IMR-90 (cell line): ENCODE results near the gene CACNB3. TPM values are rescaled to one million over a fixed set of nuclear protein-coding genes. Genes with fewer than 3 reads are reported as not detected.

ENCODE experiments used
- ATAC-seq: fragments of 200-7000 bp; cut with Tn5 transposase; 2 replicates; pipeline ENCODE4 v1.9.1; 2020; ENCODE audit warnings: low read depth, mild to moderate bottlenecking, moderate library complexity
- BruUV-seq: library from RNA; stranded (reverse); fragments of 400-500 nt; replicated peaks from 2 replicates; lab custom pipeline; 2021; lab: Mats Ljungman, UMichigan
- CTCF ChIA-PET: fragments of 300-600 bp; formaldehyde crosslinking; extraction: SDS; loops from one replicate; lab custom pipeline; 2021; ENCODE audit warnings: antibody characterized with exemption; lab: Yijun Ruan, JAX
- POLR2A ChIA-PET: fragments of 300-600 bp; sonication (Branson Sonifier 250); formaldehyde crosslinking; loops from one replicate; lab custom pipeline; 2022; ENCODE audit warnings: antibody characterized with exemption; ENCODE audit not compliant: unreplicated experiment; lab: Charles Lee
- DNase-seq: peaks from one replicate; pipeline ENCODE4 v3.0.0; 2013
- H2AFZ ChIP-seq: replicated peaks from 2 replicates; pipeline ENCODE3; 2013; ENCODE audit warnings: low read length, mild to moderate bottlenecking; ENCODE audit not compliant: poor library complexity
- H2AK5ac ChIP-seq: 2 replicates; pipeline ENCODE4 v1.6.1; 2013; ENCODE audit warnings: low read depth, low read length, inconsistent platforms
- H2AK9ac ChIP-seq: replicated peaks from 2 replicates; pipeline ENCODE3; 2013; ENCODE audit warnings: mild to moderate bottlenecking, low read depth, low read length, moderate library complexity; ENCODE audit not compliant: poor library complexity
- H2BK120ac ChIP-seq: 2 replicates; pipeline ENCODE4 v1.6.1; 2013; ENCODE audit warnings: low read depth, low read length, inconsistent platforms
- H2BK15ac ChIP-seq: 3 replicates; pipeline ENCODE4 v1.6.1; 2013; ENCODE audit warnings: low read depth, low read length, inconsistent platforms
- H2BK20ac ChIP-seq: 2 replicates; pipeline ENCODE4 v1.6.1; 2013; ENCODE audit warnings: low read depth, mild to moderate bottlenecking, inconsistent platforms, low read length, moderate library complexity
- H2BK5ac ChIP-seq: 2 replicates; pipeline ENCODE4 v1.6.1; 2013; ENCODE audit warnings: mild to moderate bottlenecking, low read depth, low read length, inconsistent platforms; ENCODE audit not compliant: poor library complexity, severe bottlenecking
- H3K14ac ChIP-seq: replicated peaks from 2 replicates; pipeline ENCODE4 v1.6.1; 2013; ENCODE audit warnings: low read depth, low read length, inconsistent platforms
- H3K18ac ChIP-seq: 2 replicates; pipeline ENCODE4 v1.6.1; 2013; ENCODE audit warnings: low read depth, low read length, control low read depth
- H3K23ac ChIP-seq: 2 replicates; pipeline ENCODE4 v1.6.1; 2013; ENCODE audit warnings: low read depth, low read length, inconsistent platforms
- H3K27ac ChIP-seq: 2 replicates; pipeline ENCODE4 v1.5.1; 2013; ENCODE audit warnings: mild to moderate bottlenecking, control low read depth, low read length; ENCODE audit not compliant: insufficient read depth
- H3K27me3 ChIP-seq: 2 replicates; pipeline ENCODE4 v1.6.1; 2013; ENCODE audit warnings: low read length; ENCODE audit not compliant: control insufficient read depth, insufficient read depth
- H3K36me3 ChIP-seq: 2 replicates; pipeline ENCODE4 v1.6.1; 2013; ENCODE audit warnings: low read length, mixed read lengths; ENCODE audit not compliant: control insufficient read depth, insufficient read depth
- H3K4ac ChIP-seq: 2 replicates; pipeline ENCODE4 v1.6.1; 2013; ENCODE audit warnings: low read depth, low read length, inconsistent platforms
- H3K4me1 ChIP-seq: 2 replicates; pipeline ENCODE4 v1.6.1; 2013; ENCODE audit warnings: low read length, mixed read lengths; ENCODE audit not compliant: control insufficient read depth, insufficient read depth
- H3K4me2 ChIP-seq: 2 replicates; pipeline ENCODE4 v1.6.1; 2013; ENCODE audit warnings: low read depth, mild to moderate bottlenecking, control low read depth, low read length, moderate library complexity
- H3K4me3 ChIP-seq: 2 replicates; pipeline ENCODE4 v1.5.1; 2013; ENCODE audit warnings: low read depth, mild to moderate bottlenecking, control low read depth, low read length, moderate library complexity; ENCODE audit not compliant: insufficient read depth
- H3K56ac ChIP-seq: 2 replicates; pipeline ENCODE4 v1.6.1; 2013; ENCODE audit warnings: low read length, inconsistent platforms; ENCODE audit not compliant: insufficient read depth; ENCODE audit errors: extremely low read depth
- H3K79me1 ChIP-seq, 2 experiments: 2 replicates each; pipeline ENCODE4 v1.6.1; 2013; ENCODE audit warnings: low read length in 2 of 2, inconsistent platforms in 1 of 2, low read depth in 1 of 2
- H3K9ac ChIP-seq: 2 replicates; pipeline ENCODE4 v1.6.1; 2013; ENCODE audit warnings: low read depth, low read length, control low read depth
- H3K9me1 ChIP-seq: 2 replicates; pipeline ENCODE4 v1.6.1; 2013; ENCODE audit warnings: low read length, inconsistent platforms; ENCODE audit not compliant: insufficient read depth
- H3K9me3 ChIP-seq: 2 replicates; pipeline ENCODE4 v1.6.1; 2013; ENCODE audit warnings: low read length; ENCODE audit not compliant: control insufficient read depth, insufficient read depth
- H4K20me1 ChIP-seq: 2 replicates; pipeline ENCODE4 v1.6.1; 2013; ENCODE audit warnings: low read length, inconsistent platforms; ENCODE audit not compliant: insufficient read depth
- H4K5ac ChIP-seq: 2 replicates; pipeline ENCODE4 v1.6.1; 2013; ENCODE audit warnings: mild to moderate bottlenecking, low read depth, low read length, control low read depth
- H4K8ac ChIP-seq, 2 experiments: 2 replicates each; pipeline ENCODE4 v1.6.1; 2013; ENCODE audit warnings: low read depth in 2 of 2, low read length in 2 of 2, control low read depth in 1 of 2, inconsistent platforms in 1 of 2
- H4K91ac ChIP-seq: 2 replicates; pipeline ENCODE4 v1.6.1; 2013; ENCODE audit warnings: low read depth, low read length, inconsistent platforms; ENCODE audit not compliant: insufficient read depth
- BHLHE40 ChIP-seq: fragments of 150-350 bp; IDR thresholded peaks from 2 replicates; pipeline ENCODE4 v1.6.1; 2016; ENCODE audit warnings: mild to moderate bottlenecking, low read depth, low read length
- CEBPB ChIP-seq: IDR thresholded peaks from 2 replicates; pipeline ENCODE4 v1.6.1; 2012; ENCODE audit warnings: low read depth, low read length, improper control_type of control experiment
- FOS ChIP-seq: fragments of 150-350 bp; IDR thresholded peaks from 2 replicates; pipeline ENCODE4 v1.6.1; 2016; ENCODE audit warnings: low read depth, low read length
- MAFK ChIP-seq: IDR thresholded peaks from 2 replicates; pipeline ENCODE4 v1.6.1; 2012; ENCODE audit warnings: low read depth, low read length, improper control_type of control experiment
- MAZ ChIP-seq: IDR thresholded peaks from 2 replicates; pipeline ENCODE4 v1.6.1; 2012; ENCODE audit warnings: low read depth, mild to moderate bottlenecking, low read length, improper control_type of control experiment, moderate library complexity, borderline replicate concordance
- MXI1 ChIP-seq: IDR thresholded peaks from 2 replicates; pipeline ENCODE4 v1.6.1; 2012; ENCODE audit warnings: low read depth, mild to moderate bottlenecking, low read length, moderate library complexity, borderline replicate concordance
- NFE2L2 ChIP-seq: fragments of 150-350 bp; IDR thresholded peaks from 2 replicates; pipeline ENCODE4 v1.6.1; 2016; ENCODE audit warnings: low read depth, mild to moderate bottlenecking, low read length
- RCOR1 ChIP-seq: IDR thresholded peaks from 2 replicates; pipeline ENCODE4 v1.6.1; 2012; ENCODE audit warnings: mild to moderate bottlenecking, low read length, improper control_type of control experiment; ENCODE audit not compliant: insufficient replicate concordance
- WGBS, 2 experiments: methylation state at CpG; one replicate each; pipeline versions ENCODE4 v1.1.5 to v1.1.7; 2013; ENCODE audit warnings: missing lambda C conversion rate in 2 of 2; ENCODE audit not compliant: insufficient read length in 1 of 2; ENCODE audit errors: extremely low coverage in 2 of 2; 5-methylcytosine and 5-hydroxymethylcytosine counted together
- dilution Hi-C: fragments of 300-500 bp; cut with HindIII; formaldehyde crosslinking; loops from one replicate; pipeline ENCODE4 v1.14.3; 2018; ENCODE audit warnings: low sequenced_read_pairs; ENCODE audit not compliant: unreplicated experiment
- in situ Hi-C: fragments of 300-500 bp; cut with MboI; formaldehyde crosslinking; loops from 3 replicates; pipeline ENCODE4 v1.14.3; 2019; ENCODE audit warnings: low sequenced_read_pairs, inconsistent platforms, mixed read lengths
- intact Hi-C: fragments of 100-400 bp; cut with micrococcal nuclease; formaldehyde crosslinking; loops from 2 replicates; pipeline ENCODE4 v1.10.0; 2022
- polyA plus RNA-seq, 3 experiments: library from polyadenylated mRNA; depleted of rRNA; stranded (reverse); fragments of >200 nt; gene quantifications; 2 replicates each; pipeline ENCODE4 v1.2.3, GENCODE V29; 2012; ENCODE audit warnings: low replicate concordance in 1 of 3
- total RNA-seq: library from RNA; depleted of rRNA; stranded (reverse); fragments of >200 nt; gene quantifications from 2 replicates; pipeline ENCODE4 v1.2.3, GENCODE V29; 2012
- TF ChIP-seq, protein P1 (sequence below): fragments of 150-350 bp; IDR thresholded peaks from 2 replicates; pipeline ENCODE4 v1.6.1; 2016; ENCODE audit warnings: low read depth, mild to moderate bottlenecking, low read length, moderate library complexity, borderline replicate concordance
- TF ChIP-seq, protein P2 (sequence below): fragments of 150-350 bp; IDR thresholded peaks from 2 replicates; pipeline ENCODE4 v1.6.1; 2017; ENCODE audit warnings: mild to moderate bottlenecking, antibody characterized with exemption, low read length, low read depth
- TF ChIP-seq, protein P3 (sequence below): conservative IDR thresholded peaks from 2 replicates; pipeline ENCODE4 v1.5.1; 2012; ENCODE audit warnings: mild to moderate bottlenecking, low read depth, low read length, improper control_type of control experiment

The CACNB3 gene
- total and polyA plus RNA-seq, 2 of the 4 experiments (the other 2 are of a cell fraction): 18.1 to 45.1 TPM

DNA sequence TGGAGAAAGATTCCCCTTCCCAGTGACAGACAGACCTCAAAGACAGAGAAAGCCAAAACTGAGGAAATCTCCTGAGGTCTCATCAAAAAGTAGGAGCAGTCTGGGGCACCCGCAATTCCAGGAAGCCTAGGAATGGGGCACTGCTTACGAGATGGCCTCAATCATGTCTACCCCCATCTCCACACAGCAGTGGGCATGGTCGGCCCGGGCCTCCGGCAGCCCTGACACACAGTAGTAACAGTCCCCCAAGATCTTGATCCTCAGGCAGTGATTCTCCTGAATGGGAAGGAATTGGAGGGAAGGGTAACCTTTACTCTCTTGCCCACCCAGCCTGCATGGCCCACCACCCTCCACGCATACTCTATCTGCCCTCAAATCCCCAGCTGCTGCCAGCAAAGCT, 41.3 kb upstream of the CACNB3 start:
- Histone ChIP-seq H3K14ac (no peak overlapping the region), H3K27ac (no peak overlapping the region), H2AFZ (no peak overlapping the region), H2AK9ac (no peak overlapping the region), H4K5ac (no peak overlapping the region), H3K4me1 (peaks cover 13% of the 10 kb centered on the region), H3K18ac (no peak overlapping the region), H3K79me1 (peaks cover 31 to 40% of the 10 kb centered on the region in 2 experiments), H3K4ac (no peak overlapping the region), H2BK20ac (no peak overlapping the region), H2BK120ac (no peak overlapping the region), H4K20me1 (peaks cover 10% of the 10 kb centered on the region), H3K9ac (no peak overlapping the region), H3K56ac (no peak overlapping the region), H3K4me3 (no peak overlapping the region), H2BK15ac (no peak overlapping the region), H3K4me2 (no peak overlapping the region), H2AK5ac (no peak overlapping the region), H3K36me3 (peaks cover 62% of the 10 kb centered on the region), H3K27me3 (no peaks in the 10 kb centered on the region), H2BK5ac (no peak overlapping the region), H3K23ac (no peak overlapping the region), H3K9me1 (peaks cover 13% of the 10 kb centered on the region; the same call in 1 of the 2 replicates), H3K9me3 (no peaks in the 10 kb centered on the region), H4K8ac (no peak overlapping the region), H4K91ac (no peak overlapping the region)
- intact Hi-C loops: no loop called here
- BruUV-seq: no TSS peak
- ChIA-PET CTCF (no interaction called here), POLR2A (no interaction called here)
- ATAC-seq (no peak), DNase-seq (no peak)
- in situ Hi-C loops: loop anchor here (25.0 kb wide), 1 partner anchor 240 kb away; the partner anchor contains the start of gene OR8S1
- TF ChIP-seq NFE2L2 (no peak), MAZ (no peak), FOS (no peak), MXI1 (no peak), CEBPB (no peak), MAFK (no peak), BHLHE40 (no peak), RCOR1 (no peak)
- TF ChIP-seq, protein P1, sequence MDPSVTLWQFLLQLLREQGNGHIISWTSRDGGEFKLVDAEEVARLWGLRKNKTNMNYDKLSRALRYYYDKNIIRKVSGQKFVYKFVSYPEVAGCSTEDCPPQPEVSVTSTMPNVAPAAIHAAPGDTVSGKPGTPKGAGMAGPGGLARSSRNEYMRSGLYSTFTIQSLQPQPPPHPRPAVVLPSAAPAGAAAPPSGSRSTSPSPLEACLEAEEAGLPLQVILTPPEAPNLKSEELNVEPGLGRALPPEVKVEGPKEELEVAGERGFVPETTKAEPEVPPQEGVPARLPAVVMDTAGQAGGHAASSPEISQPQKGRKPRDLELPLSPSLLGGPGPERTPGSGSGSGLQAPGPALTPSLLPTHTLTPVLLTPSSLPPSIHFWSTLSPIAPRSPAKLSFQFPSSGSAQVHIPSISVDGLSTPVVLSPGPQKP: no peak
- TF ChIP-seq, protein P2, sequence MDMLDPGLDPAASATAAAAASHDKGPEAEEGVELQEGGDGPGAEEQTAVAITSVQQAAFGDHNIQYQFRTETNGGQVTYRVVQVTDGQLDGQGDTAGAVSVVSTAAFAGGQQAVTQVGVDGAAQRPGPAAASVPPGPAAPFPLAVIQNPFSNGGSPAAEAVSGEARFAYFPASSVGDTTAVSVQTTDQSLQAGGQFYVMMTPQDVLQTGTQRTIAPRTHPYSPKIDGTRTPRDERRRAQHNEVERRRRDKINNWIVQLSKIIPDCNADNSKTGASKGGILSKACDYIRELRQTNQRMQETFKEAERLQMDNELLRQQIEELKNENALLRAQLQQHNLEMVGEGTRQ: no peak
- TF ChIP-seq, protein P3, sequence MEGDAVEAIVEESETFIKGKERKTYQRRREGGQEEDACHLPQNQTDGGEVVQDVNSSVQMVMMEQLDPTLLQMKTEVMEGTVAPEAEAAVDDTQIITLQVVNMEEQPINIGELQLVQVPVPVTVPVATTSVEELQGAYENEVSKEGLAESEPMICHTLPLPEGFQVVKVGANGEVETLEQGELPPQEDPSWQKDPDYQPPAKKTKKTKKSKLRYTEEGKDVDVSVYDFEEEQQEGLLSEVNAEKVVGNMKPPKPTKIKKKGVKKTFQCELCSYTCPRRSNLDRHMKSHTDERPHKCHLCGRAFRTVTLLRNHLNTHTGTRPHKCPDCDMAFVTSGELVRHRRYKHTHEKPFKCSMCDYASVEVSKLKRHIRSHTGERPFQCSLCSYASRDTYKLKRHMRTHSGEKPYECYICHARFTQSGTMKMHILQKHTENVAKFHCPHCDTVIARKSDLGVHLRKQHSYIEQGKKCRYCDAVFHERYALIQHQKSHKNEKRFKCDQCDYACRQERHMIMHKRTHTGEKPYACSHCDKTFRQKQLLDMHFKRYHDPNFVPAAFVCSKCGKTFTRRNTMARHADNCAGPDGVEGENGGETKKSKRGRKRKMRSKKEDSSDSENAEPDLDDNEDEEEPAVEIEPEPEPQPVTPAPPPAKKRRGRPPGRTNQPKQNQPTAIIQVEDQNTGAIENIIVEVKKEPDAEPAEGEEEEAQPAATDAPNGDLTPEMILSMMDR: no peak
- no CpG with 5 or more reads among the region's 6 CpGs for WGBS, 2 experiments
- dilution Hi-C loops: no loop called here
